H1 (cell line): ENCODE measurements around the gene TMEM139. TPM values are rescaled to one million over a fixed set of nuclear protein-coding genes. Genes with fewer than 3 reads are reported as not detected.

Experiments
- CTCF ChIA-PET: fragments of 300-600 bp; sonication (Branson Sonifier 250); formaldehyde crosslinking; loops from one replicate; lab custom pipeline; 2021; ENCODE audit not compliant: partially characterized antibody; lab: Charles Lee
- POLR2A ChIA-PET: fragments of 300-600 bp; sonication (Branson Sonifier 250); formaldehyde crosslinking; loops from one replicate; lab custom pipeline; 2021; ENCODE audit warnings: inconsistent platforms; ENCODE audit not compliant: partially characterized antibody; lab: Charles Lee
- DNase-seq, 2 experiments: peaks; one replicate each; pipeline versions ENCODE4 v3.0.0 to v3.0.0-alpha.2; 2010 to 2022; ENCODE audit warnings: low spot score in 2 of 2, low read depth in 1 of 2, mixed read lengths in 1 of 2
- FAIRE-seq: peaks from 2 replicates; lab custom pipeline; 2011; peaks lifted over from hg19 to GRCh38; lab: Jason Lieb, UNC
- H2AFZ ChIP-seq: 2 replicates; pipeline ENCODE4 v1.8.1; 2012; ENCODE audit warnings: low read length, inconsistent platforms
- H2AK5ac ChIP-seq: 2 replicates; pipeline ENCODE4 v1.6.1; 2013; ENCODE audit warnings: low read depth, low read length
- H2BK120ac ChIP-seq: replicated peaks from 2 replicates; pipeline ENCODE3; 2013; ENCODE audit warnings: low read depth, low read length, inconsistent platforms
- H2BK12ac ChIP-seq: 2 replicates; pipeline ENCODE4 v1.6.1; 2013; ENCODE audit warnings: low read depth, low read length
- H2BK15ac ChIP-seq: 2 replicates; pipeline ENCODE4 v1.6.1; 2013; ENCODE audit warnings: low read length
- H2BK20ac ChIP-seq: 2 replicates; pipeline ENCODE4 v1.6.1; 2013; ENCODE audit warnings: low read length
- H2BK5ac ChIP-seq: 2 replicates; pipeline ENCODE4 v1.6.1; 2013; ENCODE audit warnings: low read depth, low read length
- H3K14ac ChIP-seq: 2 replicates; pipeline ENCODE4 v1.6.1; 2013; ENCODE audit warnings: inconsistent platforms; ENCODE audit not compliant: insufficient read length
- H3K18ac ChIP-seq: 2 replicates; pipeline ENCODE4 v1.6.1; 2013; ENCODE audit warnings: low read length; ENCODE audit errors: extremely low read depth
- H3K23ac ChIP-seq: 2 replicates; pipeline ENCODE4 v1.6.1; 2013; ENCODE audit warnings: inconsistent platforms; ENCODE audit not compliant: insufficient read length
- H3K23me2 ChIP-seq: 2 replicates; pipeline ENCODE4 v1.6.1; 2013; ENCODE audit warnings: low read depth, low read length
- H3K27ac ChIP-seq: 2 replicates; pipeline ENCODE4 v1.6.1; 2011; ENCODE audit warnings: low read depth, low read length, inconsistent platforms
- H3K27me3 ChIP-seq, 4 experiments: replicated peaks in 1 of 4; 1 replicate in 1 of 4; 2 replicates in 3 of 4; pipeline versions ENCODE4 v1.6.1 to v1.8.1; 2011 to 2013; ENCODE audit warnings: low read length in 3 of 4, mild to moderate bottlenecking in 3 of 4, inconsistent platforms in 2 of 4, mixed read lengths in 2 of 4, moderate library complexity in 1 of 4; ENCODE audit not compliant: control insufficient read depth in 3 of 4, insufficient read depth in 3 of 4; ENCODE audit errors: extremely low read depth in 1 of 4
- H3K36me3 ChIP-seq, 4 experiments: 2 replicates each; pipeline versions ENCODE4 v1.6.1 to v1.8.1; 2011 to 2013; ENCODE audit warnings: mild to moderate bottlenecking in 4 of 4, low read length in 3 of 4, moderate library complexity in 2 of 4, control low read depth in 1 of 4, inconsistent platforms in 1 of 4; ENCODE audit not compliant: insufficient read depth in 4 of 4, control insufficient read depth in 2 of 4
- H3K4ac ChIP-seq: replicated peaks from 2 replicates; pipeline ENCODE3; 2013; ENCODE audit warnings: low read length, low read depth, mixed read lengths, inconsistent platforms; ENCODE audit not compliant: insufficient read length
- H3K4me1 ChIP-seq, 4 experiments: replicated peaks in 1 of 4; 1 replicate in 1 of 4; 2 replicates in 3 of 4; pipeline versions ENCODE4 v1.6.1 to v1.8.1; 2011 to 2013; ENCODE audit warnings: low read length in 3 of 4, inconsistent platforms in 2 of 4, mixed read lengths in 1 of 4; ENCODE audit not compliant: insufficient read depth in 4 of 4, control insufficient read depth in 3 of 4
- H3K4me2 ChIP-seq, 2 experiments: 2 replicates each; pipeline versions ENCODE4 v1.6.1 to v1.8.1; 2011 to 2013; ENCODE audit warnings: low read depth in 2 of 2, low read length in 2 of 2, control low read depth in 1 of 2, inconsistent platforms in 1 of 2, mild to moderate bottlenecking in 1 of 2; ENCODE audit not compliant: insufficient read depth in 1 of 2
- H3K4me3 ChIP-seq, 4 experiments: fragments of 200-600, 300-600 bp in 1 of 4; sonication (generic), shearing (Covaris generic), sonication (Bioruptor Twin) in 1 of 4; 2 replicates each; pipeline versions ENCODE4 v1.5.1 to v1.8.1; 2011 to 2016; ENCODE audit warnings: low read length in 4 of 4, low read depth in 3 of 4, control low read depth in 2 of 4, inconsistent platforms in 2 of 4, mild to moderate bottlenecking in 2 of 4, mixed read lengths in 1 of 4, moderate library complexity in 1 of 4; ENCODE audit not compliant: insufficient read depth in 2 of 4; ENCODE audit errors: extremely low read depth in 1 of 4
- H3K56ac ChIP-seq: replicated peaks from 2 replicates; pipeline ENCODE3; 2013; ENCODE audit warnings: low read depth, mild to moderate bottlenecking, mixed read lengths, low read length, inconsistent platforms; ENCODE audit not compliant: insufficient read length
- H3K79me1 ChIP-seq: 2 replicates; pipeline ENCODE4 v1.6.1; 2013; ENCODE audit warnings: low read depth, low read length, control low read depth
- H3K79me2 ChIP-seq, 2 experiments: 2 replicates each; pipeline versions ENCODE4 v1.6.1 to v1.8.1; 2012 to 2013; ENCODE audit warnings: low read length in 2 of 2, mild to moderate bottlenecking in 2 of 2, inconsistent platforms in 1 of 2; ENCODE audit not compliant: insufficient read depth in 2 of 2, control insufficient read depth in 1 of 2
- H3K9ac ChIP-seq, 4 experiments: replicated peaks in 1 of 4; 1 replicate in 1 of 4; 2 replicates in 3 of 4; pipeline versions ENCODE4 v1.6.1 to v1.8.1; 2011 to 2013; ENCODE audit warnings: low read depth in 3 of 4, low read length in 3 of 4, control low read depth in 2 of 4, mild to moderate bottlenecking in 2 of 4, moderate library complexity in 2 of 4, inconsistent platforms in 1 of 4; ENCODE audit errors: extremely low read depth in 1 of 4
- H3K9me3 ChIP-seq, 2 experiments: 2 replicates each; pipeline versions ENCODE4 v1.6.1 to v1.8.1; 2012 to 2013; ENCODE audit warnings: mild to moderate bottlenecking in 2 of 2, moderate library complexity in 2 of 2, control low read depth in 1 of 2, inconsistent platforms in 1 of 2, low read depth in 1 of 2, low read length in 1 of 2, mixed read lengths in 1 of 2; ENCODE audit not compliant: insufficient read depth in 2 of 2
- H4K20me1 ChIP-seq, 2 experiments: replicated peaks in 1 of 2; 2 replicates each; pipeline versions ENCODE3 to v1.8.1; 2011 to 2013; ENCODE audit warnings: inconsistent platforms in 2 of 2, low read length in 2 of 2, mild to moderate bottlenecking in 1 of 2; ENCODE audit not compliant: insufficient read depth in 2 of 2, control insufficient read depth in 1 of 2
- H4K5ac ChIP-seq: 2 replicates; pipeline ENCODE4 v1.6.1; 2013; ENCODE audit warnings: low read length, low read depth, mixed read lengths, inconsistent platforms; ENCODE audit not compliant: insufficient read length
- H4K8ac ChIP-seq: 2 replicates; pipeline ENCODE4 v1.8.0; 2013; ENCODE audit warnings: mild to moderate bottlenecking, moderate library complexity, low read length, inconsistent platforms; ENCODE audit not compliant: insufficient read depth; ENCODE audit errors: extremely low read depth
- H4K91ac ChIP-seq: replicated peaks from 2 replicates; pipeline ENCODE3; 2013; ENCODE audit warnings: low read length, mixed read lengths, inconsistent platforms; ENCODE audit not compliant: insufficient read length
- KDM4A ChIP-seq: IDR thresholded peaks from one replicate; pipeline ENCODE4 v1.7.1; 2012; ENCODE audit warnings: low read depth, mild to moderate bottlenecking, moderate library complexity, low read length, inconsistent platforms; ENCODE audit not compliant: severe bottlenecking
- NRF1 ChIP-seq: IDR thresholded peaks from 2 replicates; pipeline ENCODE4 v1.6.1; 2011; ENCODE audit warnings: mild to moderate bottlenecking, low read depth, low read length, improper control_type of control experiment
- PHF8 ChIP-seq: fragments of 200-600 bp; sonication (generic); conservative IDR thresholded peaks from 2 replicates; pipeline ENCODE4 v1.7.1; 2012; ENCODE audit warnings: low read depth, mild to moderate bottlenecking, inconsistent platforms, low read length, moderate library complexity
- POLR2AphosphoS5 ChIP-seq: IDR thresholded peaks from 2 replicates; pipeline ENCODE4 v1.6.1; 2011; ENCODE audit warnings: low read depth, low read length
- POU5F1 ChIP-seq: IDR thresholded peaks from 2 replicates; pipeline ENCODE4 v1.6.1; 2011; ENCODE audit warnings: low read depth, mild to moderate bottlenecking, low read length, moderate library complexity
- RNF2 ChIP-seq: fragments of 200-900, 300-1000 bp; sonication (generic); IDR thresholded peaks from 2 replicates; pipeline ENCODE4 v1.7.1; 2016; ENCODE audit warnings: borderline replicate concordance, low read depth, mild to moderate bottlenecking, antibody characterized with exemption, low read length; ENCODE audit not compliant: poor library complexity, severe bottlenecking; ENCODE audit errors: missing control alignments
- RXRA ChIP-seq: IDR thresholded peaks from 2 replicates; pipeline ENCODE4 v1.6.1; 2011; ENCODE audit warnings: low read depth, mild to moderate bottlenecking, low read length, moderate library complexity; ENCODE audit not compliant: insufficient read depth
- SIN3A ChIP-seq, 2 experiments: IDR thresholded peaks in 1 of 2; conservative IDR thresholded peaks in 1 of 2; 2 replicates each; pipeline ENCODE4 v1.6.1; 2011 to 2012; ENCODE audit warnings: low read length in 2 of 2, improper control_type of control experiment in 1 of 2, low read depth in 1 of 2, mild to moderate bottlenecking in 1 of 2
- WGBS, 2 experiments: shearing (Covaris generic) in 1 of 2; methylation state at CpG; one replicate each; pipeline versions ENCODE4 v1.1.6 to v1.1.7; 2013 to 2015; ENCODE audit warnings: low lambda C conversion rate in 2 of 2, mixed read lengths in 2 of 2, inconsistent platforms in 1 of 2, low coverage in 1 of 2, missing lambda C conversion rate in 1 of 2; ENCODE audit not compliant: insufficient replicate concordance in 2 of 2, insufficient coverage in 1 of 2, insufficient read length in 1 of 2; ENCODE audit errors: extremely low coverage in 1 of 2, missing lambda C conversion rate in 1 of 2; 5-methylcytosine and 5-hydroxymethylcytosine counted together
- polyA plus RNA-seq, 7 experiments: library from polyadenylated mRNA; depleted of rRNA in 3 of 7; stranded (reverse) in 5 of 7; unstranded in 2 of 7; fragments of >200 nt in 5 of 7; fragments of 200-250 nt in 2 of 7; gene quantifications; 1 replicate in 5 of 7; 2 replicates in 1 of 7; 4 replicates in 1 of 7; pipeline versions ENCODE4 v1.2.1 to v1.2.3, GENCODE V29; 2011 to 2013; ENCODE audit warnings: missing spikeins in 2 of 7, mixed read lengths in 2 of 7
- total RNA-seq: library from RNA; stranded (reverse); fragmentation: NEBNext Ultra II Directional; extraction: Animal tissue kit (Norgen Biotek cat#: 25700); gene quantifications from 2 replicates; pipeline ENCODE4 v1.2.1, GENCODE V29; 2021

TMEM139 gene
- total and polyA plus RNA-seq, 2 of the 8 experiments (the other 6 are each of a cell fraction or from before 2014, with no cell fraction given): 3.2 to 6.7 TPM

DNA sequence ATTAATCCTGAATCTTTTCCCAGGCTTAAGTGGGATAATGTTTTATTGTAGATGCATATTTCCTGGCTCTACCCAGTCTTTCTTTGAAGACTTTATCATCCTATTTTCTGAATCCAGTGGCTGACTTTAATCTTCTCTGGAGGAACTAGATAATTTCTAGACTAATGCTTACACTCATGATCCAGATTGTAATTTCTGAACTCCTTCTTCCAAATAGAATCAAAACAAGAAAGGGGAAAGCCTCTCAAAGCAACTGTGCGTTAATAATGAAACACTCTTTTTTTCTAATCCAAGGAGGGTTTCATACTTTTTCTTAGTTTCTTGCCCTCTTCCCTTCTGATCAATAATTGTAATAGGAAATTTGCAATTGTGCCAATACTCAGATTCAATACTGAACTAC lies 13.5 kb upstream of the TMEM139 start:
- H3K4me1 ChIP-seq: no peaks in the 10 kb centered on the region
- H3K23me2 ChIP-seq: no peaks in the 10 kb centered on the region
- H3K4me3 ChIP-seq: no peak overlapping the region
- H2BK15ac ChIP-seq: no peak overlapping the region
- H3K18ac ChIP-seq: no peak overlapping the region
- no peak overlapping the region for H3K56ac ChIP-seq
- POLR2A ChIA-PET: no interaction called here
- DNase-seq (no peak), FAIRE-seq (no peak)
- no peak overlapping the region for H4K8ac ChIP-seq
- WGBS, 2 experiments: 100% methylated on average over 1 of the region's 1 CpG; no CpG with 5 or more reads in 1 of the 2 experiments
- no peak overlapping the region for H3K23ac ChIP-seq
- no peak overlapping the region for H3K4me2 ChIP-seq
- no peak overlapping the region for H3K4ac ChIP-seq
- no peak overlapping the region for H4K5ac ChIP-seq
- H3K36me3 ChIP-seq: peaks cover 0 to 6% (median 1%) of the 10 kb centered on the region in 4 experiments; a peak in 3 of 8 replicates
- no peak overlapping the region for H4K91ac ChIP-seq
- H2BK20ac ChIP-seq: no peak overlapping the region
- H2BK120ac ChIP-seq: no peak overlapping the region
- H4K20me1 ChIP-seq: no peaks in the 10 kb centered on the region
- no peak overlapping the region for H2AK5ac ChIP-seq
- H3K27me3 ChIP-seq: no peaks in the 10 kb centered on the region
- H3K14ac ChIP-seq: no peak overlapping the region
- H3K27ac ChIP-seq: no peak overlapping the region
- no peak overlapping the region for H3K9ac ChIP-seq
- no peak overlapping the region for H2BK5ac ChIP-seq
- H2BK12ac ChIP-seq: no peak overlapping the region
- H2AFZ ChIP-seq: no peak overlapping the region
- H3K79me1 ChIP-seq: no peaks in the 10 kb centered on the region
- no peaks in the 10 kb centered on the region for H3K79me2 ChIP-seq
- CTCF ChIA-PET: interaction anchor here (0.6 kb wide), 1 partner anchor 193 kb away, joined by 3 read pairs; no protein-coding TSS in a partner anchor
- no peaks in the 10 kb centered on the region for H3K9me3 ChIP-seq
- no peak for TF ChIP-seq NRF1
- TF ChIP-seq RXRA: no peak
- TF ChIP-seq RNF2: no peak
- no peak for TF ChIP-seq POLR2AphosphoS5
- no peak for TF ChIP-seq KDM4A
- no peak for TF ChIP-seq PHF8
- no peak for TF ChIP-seq SIN3A (conservative IDR thresholded peaks at IDR 0.05 in 1 of 2, IDR thresholded peaks at IDR 0.05 in 1 of 2; ENCODE audit: low read depth in 1 of 2, low read length in 2 of 2)
- no peak for TF ChIP-seq POU5F1
